Left ventricle myocardium inferior (tissue), 1 donor: Measurements from ENCODE around the gene SLC9A3. TPM values are rescaled to one million over a fixed set of nuclear protein-coding genes. Genes with fewer than 3 reads are reported as not detected.
"Not testable (repeated sequence)": the region's sequence is repeated elsewhere in the genome, so short reads cannot be mapped to it uniquely, and the experiment has no call there.

Experiments used
- DNase-seq: peaks from one replicate; pipeline ENCODE4 v3.0.0-alpha.2; 2020
- H3K27ac ChIP-seq: fragments of 200-600 bp; replicated peaks from 2 replicates; pipeline ENCODE4 v1.8.0; 2021
- H3K27me3 ChIP-seq: fragments of 200-600 bp; 2 replicates; pipeline ENCODE4 v1.8.0; 2021; ENCODE audit warnings: low read depth
- H3K36me3 ChIP-seq: fragments of 200-600 bp; 2 replicates; pipeline ENCODE4 v1.8.0; 2021
- H3K4me1 ChIP-seq: fragments of 200-600 bp; 2 replicates; pipeline ENCODE4 v1.8.0; 2021
- H3K4me3 ChIP-seq: fragments of 200-600 bp; 2 replicates; pipeline ENCODE4 v1.8.0; 2021; ENCODE audit warnings: mild to moderate bottlenecking, moderate library complexity
- H3K9me3 ChIP-seq: fragments of 200-600 bp; replicated peaks from 2 replicates; pipeline ENCODE4 v1.8.0; 2021
- CTCF ChIP-seq: fragments of 200-600 bp; IDR thresholded peaks from 2 replicates; pipeline ENCODE4 v1.8.0; 2021; ENCODE audit warnings: antibody characterized with exemption, mild to moderate bottlenecking, borderline replicate concordance
- intact Hi-C: fragments of 100-400 bp; cut with micrococcal nuclease; formaldehyde crosslinking; loops from one replicate; pipeline ENCODE4 v1.11.0; 2022
- total RNA-seq: library from RNA; stranded (reverse); fragmentation: NEBNext Ultra II Directional; extraction: Animal tissue kit (Norgen Biotek cat#: 25700); gene quantifications from one replicate; pipeline ENCODE4 v1.2.1, GENCODE V29; 2021
- donor health status: DM: no; HTN: yes; CAD: no; lungs with severe emphysema.

SLC9A3 gene
- total RNA-seq, 1 donor from 2014 or later, result 0.91 TPM

GRCh38 chr5:513216-514100 is 10.8 kb downstream of the SLC9A3 start:
- no peaks in the 10 kb centered on the region for H3K36me3 ChIP-seq
- H3K9me3 ChIP-seq, result no peaks in the 10 kb centered on the region
- no peak overlapping the region for H3K4me3 ChIP-seq
- H3K4me1 ChIP-seq, result no peaks in the 10 kb centered on the region
- intact Hi-C loops, result no loop called here
- H3K27me3 ChIP-seq, result peaks cover 89% of the 10 kb centered on the region
- no peak overlapping the region for H3K27ac ChIP-seq
- no peak for TF ChIP-seq CTCF
- DNase-seq, result no peak

- Histone ChIP-seq H3K4me3 (no peak overlapping the region), H3K4me1 (no peaks in the 10 kb centered on the region), H3K9me3 (no peaks in the 10 kb centered on the region), H3K27ac (no peak overlapping the region), H3K36me3 (no peaks in the 10 kb centered on the region), H3K27me3 (peaks cover 77% of the 10 kb centered on the region)
- DNase-seq, result no peak
- intact Hi-C loops, result no loop called here
- no peak for TF ChIP-seq CTCF
These were observed 12.8 kb downstream of the SLC9A3 start for GRCh38 chr5:511476-511875.

DNA sequence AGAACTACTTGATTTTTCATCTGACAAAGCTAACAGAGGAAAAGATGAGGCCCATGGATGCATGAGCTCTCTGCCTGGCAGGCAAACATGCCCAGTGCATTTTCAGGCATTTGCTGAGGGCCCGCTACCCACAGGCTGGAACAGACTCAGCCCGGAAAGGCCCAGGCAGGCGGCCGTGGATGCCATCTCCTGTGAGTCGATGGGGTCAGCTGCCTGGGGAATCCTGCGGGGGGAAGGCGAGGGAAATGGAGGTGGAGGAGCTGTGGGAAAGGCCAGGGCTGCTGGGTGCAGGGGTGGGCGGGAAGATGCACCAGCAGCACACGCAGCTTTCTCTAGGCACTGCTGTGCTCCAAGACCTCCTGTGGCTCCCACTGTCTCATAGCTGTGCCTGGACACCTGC is 13.7 kb downstream of the SLC9A3 start:
- intact Hi-C loops, result no loop called here
- H3K4me1 ChIP-seq, result no peaks in the 10 kb centered on the region
- no peaks in the 10 kb centered on the region for H3K9me3 ChIP-seq
- H3K27me3 ChIP-seq, result peaks cover 79% of the 10 kb centered on the region
- H3K4me3 ChIP-seq, result no peak overlapping the region
- DNase-seq, result no peak
- TF ChIP-seq CTCF, result no peak
- no peak overlapping the region for H3K27ac ChIP-seq
- no peaks in the 10 kb centered on the region for H3K36me3 ChIP-seq

DNA sequence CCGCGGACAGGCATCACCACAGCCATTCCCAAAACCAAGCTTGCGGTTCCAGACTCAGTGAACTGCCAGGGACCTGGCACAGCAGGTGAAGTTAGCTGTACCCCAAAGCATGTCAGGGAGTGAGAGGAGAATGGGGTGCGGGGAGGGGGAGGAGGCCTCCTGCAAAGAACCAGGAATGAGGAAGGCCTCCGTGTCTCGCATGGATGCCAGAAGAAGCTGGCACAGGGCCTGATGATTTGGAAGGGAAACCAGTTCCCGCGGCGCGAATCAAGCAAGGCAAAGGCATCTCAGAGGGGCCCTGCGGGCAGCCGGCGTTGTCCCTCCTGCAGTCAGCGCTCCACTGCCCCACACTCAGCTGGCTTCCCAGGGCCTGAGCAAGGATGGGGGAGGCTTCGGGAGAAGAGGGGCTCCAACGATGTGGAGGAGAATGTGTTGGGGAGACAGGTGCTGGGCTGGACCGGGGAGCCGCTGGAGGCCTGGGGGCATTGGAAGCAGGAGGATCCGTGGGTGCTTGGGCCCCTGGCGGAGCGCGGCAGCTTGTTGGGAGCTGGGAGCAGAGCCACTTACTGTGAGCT is 14.6 kb downstream of the SLC9A3 start:
- intact Hi-C loops, result no loop called here
- H3K4me3 ChIP-seq, result no peak overlapping the region
- DNase-seq, result no peak
- no peaks in the 10 kb centered on the region for H3K36me3 ChIP-seq
- H3K27ac ChIP-seq, result no peak overlapping the region
- peaks cover 74% of the 10 kb centered on the region for H3K27me3 ChIP-seq
- H3K4me1 ChIP-seq, result no peaks in the 10 kb centered on the region
- no peaks in the 10 kb centered on the region for H3K9me3 ChIP-seq
- no peak for TF ChIP-seq CTCF

DNA sequence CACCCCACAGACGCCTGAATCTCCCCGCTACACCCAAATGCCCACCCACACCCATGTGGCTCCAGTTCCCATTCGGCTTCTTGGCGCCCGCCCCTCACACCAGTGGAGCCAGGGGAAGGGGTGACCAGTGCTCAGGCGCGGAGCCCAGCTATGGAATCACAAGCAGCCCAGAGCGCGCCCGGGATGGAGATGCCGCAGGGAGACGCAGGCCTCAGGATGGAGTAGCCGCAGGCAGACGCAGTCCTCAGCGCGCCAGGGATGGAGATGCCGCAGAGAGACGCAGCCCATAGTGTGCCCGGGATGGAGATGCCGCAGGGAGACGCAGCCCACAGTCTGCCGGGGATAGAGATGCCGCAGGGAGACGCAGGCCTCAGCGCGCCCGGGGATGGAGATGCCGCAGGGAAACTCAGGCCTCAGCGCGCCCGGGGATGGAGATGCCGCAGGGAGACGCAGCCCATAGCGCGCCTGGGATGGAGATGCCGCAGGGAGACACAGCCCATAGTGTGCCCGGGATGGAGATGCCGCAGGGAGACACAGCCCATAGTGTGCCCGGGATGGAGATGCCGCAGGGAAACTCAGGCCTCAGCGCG is 16.2 kb downstream of the SLC9A3 start:
- H3K4me1 ChIP-seq, H3K9me3 ChIP-seq, H3K36me3 ChIP-seq, DNase-seq, intact Hi-C loops, H3K4me3 ChIP-seq, H3K27ac ChIP-seq: not testable (repeated sequence)
- H3K27me3 ChIP-seq, result peaks cover 74% of the 10 kb centered on the region

DNA sequence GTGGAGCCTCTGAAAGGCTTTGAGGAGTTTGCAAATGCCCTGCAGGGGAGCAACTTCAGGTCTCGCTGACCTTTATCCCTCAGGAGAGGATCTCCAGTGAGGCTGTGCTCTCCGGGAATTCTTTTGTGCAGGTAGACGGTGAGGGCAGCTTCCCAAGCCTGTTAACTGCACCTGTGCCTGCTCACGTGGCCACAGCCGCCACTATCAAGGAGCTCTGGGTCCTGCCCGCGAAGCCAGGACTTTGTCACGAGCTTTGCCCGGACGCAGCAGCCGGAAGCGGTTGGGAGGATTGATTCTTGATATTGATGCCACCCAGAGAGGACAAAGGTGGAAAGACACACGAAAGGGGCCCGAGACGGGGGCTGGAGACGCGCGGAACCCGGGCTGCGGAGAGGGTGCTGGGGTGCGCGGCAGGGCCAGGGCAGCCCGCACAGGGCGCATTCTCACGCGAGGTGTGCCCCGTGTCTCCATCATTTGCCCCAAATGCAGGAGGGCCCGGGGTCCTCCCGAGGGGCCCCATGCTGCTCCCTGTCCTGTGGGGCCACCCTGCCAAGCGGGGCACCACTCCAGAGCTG is 18.2 kb downstream of the SLC9A3 start:
- H3K4me3 ChIP-seq, result no peak overlapping the region
- no peak for DNase-seq
- H3K36me3 ChIP-seq, result no peaks in the 10 kb centered on the region
- no peak for TF ChIP-seq CTCF
- H3K27ac ChIP-seq, result no peak overlapping the region
- H3K27me3 ChIP-seq, result peaks cover 76% of the 10 kb centered on the region
- no peaks in the 10 kb centered on the region for H3K9me3 ChIP-seq
- no peaks in the 10 kb centered on the region for H3K4me1 ChIP-seq
- intact Hi-C loops, result no loop called here
